Suprapubic skin (tissue), 4 donors: ENCODE results near the gene SOX13.

Experiments
- CTCF ChIP-seq, 2 donors: fragments of 200-600 bp in 1 of 2; fragments of 450-650 bp in 1 of 2; sonication (generic) in 1 of 2; IDR thresholded peaks; one replicate each; pipeline ENCODE4 v1.5.1; 2016 to 2019; ENCODE audit warnings: antibody characterized with exemption in 2 of 2, mild to moderate bottlenecking in 1 of 2, moderate library complexity in 1 of 2
- EP300 ChIP-seq: sonication (generic); formaldehyde crosslinking; IDR thresholded peaks from one replicate; pipeline ENCODE4 v1.6.1; 2017; ENCODE audit warnings: antibody characterized with exemption
- POLR2A ChIP-seq, 2 donors: fragments of 450-650 bp; IDR thresholded peaks; one replicate each; pipeline ENCODE4 v1.6.1; 2017; ENCODE audit warnings: antibody characterized with exemption in 2 of 2, mild to moderate bottlenecking in 2 of 2, moderate library complexity in 2 of 2
- POLR2AphosphoS5 ChIP-seq, 3 donors: sonication (generic); formaldehyde crosslinking; IDR thresholded peaks; one replicate each; pipeline ENCODE4 v1.6.1; 2017; ENCODE audit warnings: antibody characterized with exemption in 3 of 3

- TF ChIP-seq CTCF (IDR thresholded peaks at IDR 0.05): no peak
- no peak for TF ChIP-seq POLR2AphosphoS5 (IDR thresholded peaks at IDR 0.05)
- no peak for TF ChIP-seq POLR2A (IDR thresholded peaks at IDR 0.05)
- no peak for TF ChIP-seq EP300
These were observed 25.8 kb downstream of the SOX13 start for GRCh38 chr1:204098683-204099082.
